Suppressor macrophage treated with lipopolysaccharide for 4 hours (primary cell): ENCODE results near the gene UACA.
"Not testable (repeated sequence)": the region's sequence is repeated elsewhere in the genome, so short reads cannot be mapped to it uniquely, and the experiment has no call there.

Experiments
- DNase-seq: peaks from one replicate; pipeline ENCODE4 v3.0.0-alpha.2; 2020

UACA gene

DNA sequence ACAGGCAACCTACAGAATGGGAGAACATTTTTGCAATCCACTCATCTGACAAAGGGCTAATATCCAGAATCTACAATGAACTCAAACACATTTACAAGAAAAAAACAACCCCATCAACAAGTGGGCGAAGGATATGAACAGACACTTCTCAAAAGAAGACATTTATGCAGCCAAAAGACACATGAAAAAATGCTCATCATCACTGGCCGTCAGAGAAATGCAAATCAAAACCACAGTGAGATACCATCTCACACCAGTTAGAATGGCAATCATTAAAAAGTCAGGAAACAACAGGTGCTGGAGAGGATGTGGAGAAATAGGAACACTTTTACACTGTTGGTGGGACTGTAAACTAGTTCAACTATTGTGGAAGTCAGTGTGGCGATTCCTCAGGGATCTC lies 100.3 kb downstream of the UACA start:
- DNase-seq: not testable (repeated sequence)

DNA sequence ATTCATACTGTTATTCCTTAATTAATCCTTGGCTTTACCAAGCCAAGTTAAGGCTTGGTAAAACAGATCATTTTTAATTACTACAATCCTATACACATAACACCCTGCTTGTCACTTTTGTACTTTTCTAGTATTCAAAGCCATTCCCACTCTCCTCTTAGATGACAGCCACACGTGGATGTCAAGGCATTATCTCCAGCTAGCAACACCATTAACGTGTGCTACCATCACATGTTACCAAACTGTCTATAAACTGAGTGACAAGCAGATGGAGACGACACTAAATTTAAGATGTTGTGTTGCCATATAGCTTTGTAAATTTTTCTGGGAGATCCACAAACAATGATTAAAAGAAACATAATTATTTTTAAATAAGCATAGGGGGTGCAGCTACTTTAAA lies 103.7 kb downstream of the UACA start:
- DNase-seq: no peak

- DNase-seq: no peak
Measured at GRCh38 chr15:70658641-70659040, 104.7 kb downstream of the UACA start.

GRCh38 chr15:70653426-70653825 lies 109.9 kb downstream of the UACA start:
- DNase-seq: no peak

DNA sequence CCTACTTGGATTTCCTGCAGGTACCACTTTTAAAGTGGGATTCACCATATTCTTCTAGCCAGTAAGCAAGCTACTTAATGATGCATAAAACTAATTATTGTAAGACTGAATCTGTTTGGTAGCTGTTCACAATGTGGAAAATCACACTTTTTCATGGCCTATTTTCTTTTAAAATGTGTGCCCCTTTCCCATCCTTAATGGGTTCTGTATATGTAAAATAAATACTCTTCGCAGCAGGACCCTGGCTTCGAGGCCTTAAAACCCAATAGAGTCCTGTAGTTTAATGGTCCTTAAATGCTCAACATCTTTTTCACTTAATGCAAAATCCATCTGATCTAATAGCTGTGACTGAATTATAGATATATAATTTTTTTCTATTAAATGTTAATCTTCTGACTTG lies 111.0 kb downstream of the UACA start:
- no peak for DNase-seq

- DNase-seq: no peak
Measured at GRCh38 chr15:70651303-70651845, 112.0 kb downstream of the UACA start.

DNA sequence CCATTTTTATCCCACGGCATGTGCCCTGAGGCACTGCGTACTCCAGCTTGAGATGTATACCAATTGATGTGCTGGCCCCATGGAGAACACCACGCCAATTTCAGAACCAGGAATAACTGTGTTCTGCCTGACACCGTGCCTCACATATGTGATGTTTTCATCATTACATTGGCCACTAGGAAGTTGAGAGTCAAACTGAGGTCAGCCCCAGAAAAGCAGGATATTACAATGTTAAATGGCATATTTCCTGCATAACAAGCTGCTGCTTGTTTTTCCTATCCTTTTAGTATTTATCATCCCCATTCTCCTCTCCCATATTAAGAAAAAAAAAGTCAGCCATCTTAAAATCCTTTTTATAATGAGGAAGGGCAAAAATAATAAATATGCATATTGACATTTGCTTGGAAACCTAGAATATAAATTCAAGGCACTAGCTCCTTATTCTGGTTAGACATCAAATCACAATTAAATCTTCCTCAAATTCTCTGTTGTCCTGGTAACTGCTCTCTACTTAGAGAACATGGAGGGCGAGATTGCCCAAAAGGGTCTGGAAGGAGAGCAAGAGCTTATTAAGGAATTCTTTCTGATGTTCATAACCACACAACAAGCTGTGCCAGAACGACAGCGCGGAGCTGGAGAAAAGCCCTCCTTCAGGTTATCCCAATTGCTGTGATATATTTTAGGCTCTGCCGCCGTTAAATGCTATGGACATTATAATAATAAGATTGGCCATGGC lies 112.6 kb downstream of the UACA start:
- no peak for DNase-seq

- no peak for DNase-seq
Measured at GRCh38 chr15:70647396-70647795, 116.0 kb downstream of the UACA start.

DNA sequence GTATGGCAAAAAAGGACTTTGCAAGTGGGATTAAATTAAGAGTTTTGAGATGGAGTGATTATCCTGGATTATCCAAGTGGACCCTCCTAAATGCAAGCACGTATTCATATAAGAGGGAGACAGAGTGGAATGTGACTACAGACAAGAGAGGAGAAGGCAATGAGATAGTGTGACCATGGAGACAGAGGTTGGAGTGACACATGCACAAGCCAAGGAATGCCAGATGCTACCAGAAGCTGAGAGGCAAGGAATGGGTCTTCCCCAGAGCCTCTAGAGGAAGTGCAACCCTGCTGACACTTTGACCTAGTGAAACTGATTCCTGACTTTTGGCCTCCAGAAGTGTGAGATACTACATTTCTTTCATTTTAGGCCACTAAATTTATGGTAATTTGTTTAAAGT lies 117.2 kb downstream of the UACA start:
- DNase-seq: peak; percentile 27

- DNase-seq: no peak
Measured at GRCh38 chr15:70643783-70644125, 119.6 kb downstream of the UACA start.

- DNase-seq: no peak
Measured at GRCh38 chr15:70643106-70643782, 120.1 kb downstream of the UACA start.

GRCh38 chr15:70636540-70637165 lies 126.7 kb downstream of the UACA start:
- DNase-seq: no peak

GRCh38 chr15:70635895-70636294 lies 127.5 kb downstream of the UACA start:
- no peak for DNase-seq

GRCh38 chr15:70633991-70634390 lies 129.4 kb downstream of the UACA start:
- DNase-seq: no peak

- DNase-seq: no peak
Measured at GRCh38 chr15:70633103-70633831, 130.1 kb downstream of the UACA start.

DNA sequence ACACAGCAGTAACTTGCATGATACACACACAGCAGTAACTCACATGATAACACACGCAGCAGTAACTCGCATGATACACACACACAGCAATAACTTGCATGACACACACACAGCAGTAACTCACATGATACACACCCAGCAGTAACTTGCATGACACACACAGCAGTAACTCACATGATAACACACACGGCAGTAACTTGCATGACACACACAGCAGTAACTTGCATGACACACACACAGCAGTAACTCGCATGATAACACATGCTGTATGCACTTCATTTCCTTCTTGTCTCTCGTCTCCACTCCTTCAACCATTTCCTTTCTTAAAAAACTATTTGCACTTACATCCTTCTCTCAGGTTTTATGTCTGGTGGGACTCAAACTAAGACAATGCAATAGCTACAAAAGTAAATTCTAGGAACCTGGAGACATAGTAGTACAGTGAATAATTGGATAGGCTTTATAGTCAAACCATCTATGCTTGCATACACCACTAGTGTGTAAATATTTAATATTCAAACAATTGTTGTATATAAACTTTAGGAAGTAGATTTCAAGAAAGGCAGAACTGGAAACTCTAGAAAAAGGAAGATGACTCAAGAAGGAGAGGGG lies 130.8 kb downstream of the UACA start:
- DNase-seq: peak; percentile 19

- no peak for DNase-seq
Measured at GRCh38 chr15:70632079-70632478, 131.3 kb downstream of the UACA start.

DNA sequence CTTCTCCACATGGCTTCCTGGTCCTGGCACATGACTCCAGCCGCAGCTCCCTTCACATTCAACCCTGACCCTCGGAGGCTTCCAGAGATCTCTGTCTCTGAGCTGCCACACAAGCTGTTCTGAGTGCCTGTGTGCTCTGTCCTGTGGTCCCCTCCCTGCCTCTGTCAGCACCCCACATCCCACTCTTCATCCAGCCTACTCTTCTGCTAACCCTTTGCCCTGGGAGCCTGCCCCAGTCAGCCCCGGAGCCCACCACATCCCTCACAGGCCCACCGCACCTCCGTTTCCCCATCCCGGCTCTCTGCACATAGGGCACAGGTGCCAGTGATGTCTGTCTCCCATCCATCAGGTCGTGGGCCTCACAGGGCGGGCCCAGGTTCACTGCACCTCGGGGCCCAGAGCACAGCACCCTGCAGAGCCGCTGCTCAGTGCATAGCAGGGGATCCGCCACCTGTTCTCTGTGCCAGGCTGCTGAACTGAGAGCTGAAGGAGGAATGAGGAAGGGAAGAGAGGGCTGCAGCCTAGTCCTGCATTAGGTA lies 133.6 kb downstream of the UACA start:
- DNase-seq: no peak

GRCh38 chr15:70628549-70628896 lies 134.8 kb downstream of the UACA start:
- DNase-seq: no peak

GRCh38 chr15:70627734-70628548 lies 135.4 kb downstream of the UACA start:
- no peak for DNase-seq

- DNase-seq: no peak
Measured at GRCh38 chr15:70627322-70627721, 136.0 kb downstream of the UACA start.

DNA sequence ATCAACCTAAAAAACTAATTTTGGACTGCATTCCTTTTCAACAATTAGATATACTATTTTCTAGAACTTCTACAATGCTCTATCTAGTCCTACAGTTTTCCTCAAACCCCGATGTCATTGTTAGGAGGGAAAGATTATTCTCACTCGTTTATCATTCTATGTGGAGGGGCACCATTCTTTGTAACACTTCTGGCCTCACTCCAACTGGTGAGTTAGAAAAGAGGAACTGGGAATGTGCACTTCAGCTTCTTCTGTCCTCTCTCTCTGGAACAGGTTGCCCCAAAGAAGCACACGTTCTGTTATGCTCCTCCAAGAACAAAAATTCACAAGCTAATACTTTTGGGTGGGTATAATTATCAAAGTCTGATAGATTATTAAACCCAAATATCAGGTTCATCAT lies 137.9 kb downstream of the UACA start:
- peak; percentile 58 for DNase-seq
